Neural progenitor cell (in vitro differentiated cells): ENCODE data around the gene DGUOK.

Experiments used
- CTCF ChIP-seq: fragments of 200-600 bp; sonication (generic); IDR thresholded peaks from 2 replicates; pipeline ENCODE4 v1.5.1; 2017; ENCODE audit warnings: antibody characterized with exemption, mild to moderate bottlenecking
- EZH2 ChIP-seq: fragments of 200-600 bp; sonication (generic); IDR thresholded peaks from 2 replicates; pipeline ENCODE4 v1.6.1; 2017; ENCODE audit warnings: antibody characterized with exemption, mild to moderate bottlenecking, moderate library complexity
- EZH2phosphoT487 ChIP-seq: fragments of 200-600 bp; sonication (generic); IDR thresholded peaks from 2 replicates; pipeline ENCODE4 v1.6.1; 2017; ENCODE audit warnings: antibody characterized with exemption

- TF ChIP-seq CTCF (no peak), EZH2 (no peak), EZH2phosphoT487 (no peak)
Measured at GRCh38 chr2:73919596-73920228, 7.0 kb upstream of the DGUOK start.
